HL-60/S4 treated with retinoic acid at 250 ng/mL for 4 days and 3 days (cell line): ENCODE results near the gene MNT.

ENCODE experiments used
- in situ Hi-C: fragments of 300-500 bp; cut with MboI; formaldehyde crosslinking; loops from 2 replicates; pipeline ENCODE4 v1.7.0; 2022; ENCODE audit warnings: low sequenced_read_pairs

The MNT gene

DNA sequence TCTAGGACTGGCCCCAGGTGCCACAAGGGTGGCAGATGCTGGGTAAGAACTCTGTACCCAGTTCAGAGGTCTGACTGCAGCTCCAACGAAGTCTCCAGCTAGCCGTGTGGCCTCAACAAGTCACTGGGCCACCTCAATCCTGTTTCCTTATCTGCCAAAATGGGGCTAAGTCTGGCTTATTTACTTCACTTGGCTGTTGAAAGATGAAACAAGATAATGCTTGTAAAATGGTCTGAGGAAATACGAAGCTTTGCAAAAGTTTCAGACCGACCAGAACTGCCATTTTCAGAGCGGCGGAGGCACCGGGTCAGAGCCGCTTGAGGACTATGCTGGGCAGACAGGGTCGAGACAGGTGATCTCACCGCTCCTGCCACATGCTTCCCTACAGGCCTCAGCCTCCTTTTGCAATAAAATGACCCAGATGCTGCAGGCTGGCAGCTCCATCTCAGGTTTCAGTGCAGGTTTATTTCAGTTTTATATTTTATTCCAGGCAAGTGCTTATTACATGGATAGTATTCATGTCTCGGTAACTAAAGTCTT, 17.2 kb downstream of the MNT start:
- in situ Hi-C loops: no loop called here

GRCh38 chr17:2380950-2381649, 19.8 kb downstream of the MNT start:
- in situ Hi-C loops: no loop called here

DNA sequence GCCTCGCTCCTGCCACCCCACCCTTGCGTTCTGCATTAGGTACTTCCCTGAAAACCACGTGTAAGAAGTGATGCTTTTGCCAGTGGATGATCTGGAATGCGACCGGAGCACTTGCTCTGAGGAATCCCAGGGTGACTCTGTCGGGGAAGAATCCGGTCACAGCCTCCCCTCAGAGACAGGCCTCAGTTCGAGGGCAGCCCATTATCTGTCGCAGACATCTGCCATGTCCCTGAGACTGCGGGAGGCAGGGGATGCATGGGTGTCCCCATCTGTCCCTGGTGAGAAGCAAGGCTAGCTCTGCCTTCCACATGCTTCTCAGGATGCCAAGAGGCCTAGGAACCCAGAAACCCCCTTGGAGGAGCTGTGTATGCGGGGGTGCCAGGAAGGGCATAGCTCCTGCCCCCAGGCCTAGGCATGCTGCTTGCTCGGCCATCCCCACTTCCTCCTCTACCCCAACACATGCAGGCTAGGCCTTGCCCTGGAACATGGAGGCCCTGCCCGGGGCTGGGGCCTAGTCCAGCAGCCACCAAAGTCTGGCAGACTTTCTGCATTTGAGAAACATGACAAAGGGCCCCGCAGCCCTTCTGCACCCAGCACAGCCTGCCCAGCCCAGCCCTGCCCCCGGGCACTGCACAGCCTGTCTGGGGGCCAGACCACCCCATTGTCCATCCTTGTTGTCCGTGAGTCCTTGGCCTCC, 20.5 kb downstream of the MNT start:
- in situ Hi-C loops: no loop called here

- in situ Hi-C loops: loop anchor here (5.0 kb wide), 1 partner anchor 43 kb away; no protein-coding TSS in a partner anchor
Measured at GRCh38 chr17:2379489-2380225, 21.2 kb downstream of the MNT start.

- in situ Hi-C loops: loop anchor here (5.0 kb wide), 1 partner anchor 43 kb away; no protein-coding TSS in a partner anchor
Measured at GRCh38 chr17:2378905-2379304, 22.0 kb downstream of the MNT start.

DNA sequence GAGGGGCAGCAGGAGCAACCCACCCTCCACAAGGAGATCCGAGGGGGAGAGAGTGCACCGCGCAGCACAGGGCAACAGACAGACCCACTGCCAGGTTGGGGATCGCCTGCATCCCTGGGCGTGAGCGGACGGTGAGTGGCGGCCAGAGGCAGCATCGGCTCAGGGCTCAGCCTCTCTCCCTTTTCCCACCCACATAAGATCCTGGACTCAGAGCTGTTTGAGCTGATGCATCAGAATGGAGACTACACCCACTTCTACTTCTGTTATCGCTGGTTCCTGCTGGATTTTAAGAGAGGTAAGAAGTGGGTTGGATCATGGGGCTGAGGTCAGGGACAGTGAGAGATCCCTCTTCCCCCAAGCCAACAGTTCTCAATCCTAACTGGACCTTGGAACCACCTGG, 23.2 kb downstream of the MNT start:
- in situ Hi-C loops: loop anchor here (5.0 kb wide), 1 partner anchor 45 kb away; no protein-coding TSS in a partner anchor

GRCh38 chr17:2376107-2376506, 24.8 kb downstream of the MNT start:
- in situ Hi-C loops: loop anchor here (5.0 kb wide), 1 partner anchor 46 kb away; no protein-coding TSS in a partner anchor

GRCh38 chr17:2375406-2375805, 25.5 kb downstream of the MNT start:
- in situ Hi-C loops: loop anchor here (5.0 kb wide), 1 partner anchor 47 kb away; no protein-coding TSS in a partner anchor

GRCh38 chr17:2374549-2375285, 26.1 kb downstream of the MNT start:
- in situ Hi-C loops: loop anchor here (5.0 kb wide), 1 partner anchor 48 kb away; no protein-coding TSS in a partner anchor

- in situ Hi-C loops: no loop called here
Measured at GRCh38 chr17:2373179-2373578, 27.7 kb downstream of the MNT start.

- in situ Hi-C loops: no loop called here
Measured at GRCh38 chr17:2372681-2373080, 28.2 kb downstream of the MNT start.

- in situ Hi-C loops: no loop called here
Measured at GRCh38 chr17:2372180-2372579, 28.7 kb downstream of the MNT start.

- in situ Hi-C loops: no loop called here
Measured at GRCh38 chr17:2371183-2372130, 29.4 kb downstream of the MNT start.

- in situ Hi-C loops: no loop called here
Measured at GRCh38 chr17:2370211-2370589, 30.7 kb downstream of the MNT start.

DNA sequence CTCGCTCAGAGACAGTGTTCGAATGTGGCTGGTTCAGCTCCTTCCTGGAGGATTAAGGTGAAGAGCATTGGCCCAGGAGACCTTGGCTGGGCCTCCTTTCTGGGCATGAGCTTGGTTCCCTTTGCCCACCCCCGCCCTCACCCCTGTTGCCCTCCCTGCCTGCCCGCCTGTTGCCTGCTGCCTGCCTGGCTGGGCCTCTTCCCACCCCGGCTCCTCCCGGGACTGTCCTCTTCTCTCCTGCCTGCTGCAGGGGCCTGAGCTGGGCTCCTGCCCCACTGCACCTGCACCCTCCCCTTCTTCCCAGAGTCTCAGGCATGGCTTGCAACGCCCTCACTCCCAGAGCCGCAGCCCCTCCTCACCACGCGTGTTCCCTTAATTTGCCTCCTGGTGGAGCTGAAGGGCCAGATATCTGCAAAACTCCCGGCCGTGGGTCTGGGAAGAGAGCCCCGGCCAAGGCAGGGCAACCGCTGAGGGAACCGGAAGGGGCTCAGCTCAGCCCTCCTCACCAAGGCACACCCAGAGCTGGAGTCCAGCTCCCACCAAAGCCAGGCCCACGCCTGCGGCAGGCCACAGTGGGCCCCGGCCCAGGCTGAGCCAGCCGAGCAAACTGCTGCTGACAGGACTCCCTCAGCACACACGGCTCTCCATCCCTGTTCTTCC, 31.2 kb downstream of the MNT start:
- in situ Hi-C loops: no loop called here

DNA sequence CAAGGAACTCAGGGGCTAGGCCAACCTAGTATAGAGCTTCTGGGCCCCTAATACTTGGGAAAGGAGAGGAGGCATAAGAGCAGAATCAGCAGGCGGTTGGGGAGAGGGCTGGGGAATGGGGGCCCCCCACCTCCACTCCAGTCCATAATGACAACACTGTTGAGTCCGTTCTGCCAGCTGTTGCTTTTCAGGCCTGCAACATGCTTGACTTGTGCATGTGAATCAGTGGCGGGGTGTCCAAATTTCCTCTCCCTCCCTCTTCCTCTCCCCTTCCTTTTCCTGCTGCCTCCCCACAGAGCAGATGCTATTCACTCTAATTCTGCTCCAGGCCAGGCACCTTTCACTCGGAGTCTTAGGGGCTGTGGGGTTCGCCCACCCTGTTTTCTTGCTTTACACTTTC, 31.8 kb downstream of the MNT start:
- in situ Hi-C loops: no loop called here

DNA sequence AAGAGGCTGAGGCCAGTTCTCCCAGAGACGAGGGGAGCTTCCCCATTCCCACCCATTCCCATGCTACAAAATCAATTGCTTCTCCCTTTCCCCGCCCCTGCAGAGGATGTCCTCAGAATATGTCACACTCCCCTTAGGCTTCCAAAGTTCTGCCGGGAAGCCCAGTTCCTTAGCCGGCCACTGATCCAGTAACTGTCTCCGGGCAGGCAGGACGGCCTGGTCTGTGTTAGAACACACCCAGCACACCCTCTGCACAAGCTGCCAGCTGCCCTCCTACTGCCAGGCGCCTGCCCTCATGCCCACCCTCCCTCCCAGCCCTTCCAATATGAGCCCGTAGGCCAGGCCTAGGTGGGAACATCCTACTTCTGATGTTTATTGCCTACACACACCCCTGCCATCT, 32.5 kb downstream of the MNT start:
- in situ Hi-C loops: no loop called here

- in situ Hi-C loops: no loop called here
Measured at GRCh38 chr17:2366747-2367494, 33.9 kb downstream of the MNT start.
